DND-41 (cell line): ENCODE data around the gene SPSB4.

Source experiments
- ATAC-seq: fragments of 200-7000 bp; cut with Tn5 transposase; 3 replicates; pipeline ENCODE4 v1.9.1; 2021; ENCODE audit warnings: low read depth; ENCODE audit not compliant: insufficient read depth
- DNase-seq: peaks from one replicate; pipeline ENCODE4 v3.0.0-alpha.2; 2020
- H2AFZ ChIP-seq: 2 replicates; pipeline ENCODE4 v1.6.0; 2012; ENCODE audit warnings: low read depth, low read length
- H3K27ac ChIP-seq: 2 replicates; pipeline ENCODE4 v1.5.1; 2012; ENCODE audit warnings: low read length, inconsistent platforms
- H3K27me3 ChIP-seq: fragments of 200-600 bp; sonication (generic); 2 replicates; pipeline ENCODE4 v1.6.0; 2012; ENCODE audit warnings: low read length, mild to moderate bottlenecking, inconsistent platforms; ENCODE audit not compliant: insufficient read depth, poor library complexity
- H3K36me3 ChIP-seq: 2 replicates; pipeline ENCODE4 v1.5.1; 2012; ENCODE audit warnings: low read length, inconsistent platforms; ENCODE audit not compliant: insufficient read depth
- H3K4me1 ChIP-seq: 2 replicates; pipeline ENCODE4 v1.5.1; 2012; ENCODE audit warnings: mild to moderate bottlenecking, low read length; ENCODE audit not compliant: insufficient read depth
- H3K4me2 ChIP-seq: 2 replicates; pipeline ENCODE4 v1.6.0; 2012; ENCODE audit warnings: mild to moderate bottlenecking, moderate library complexity, low read length, inconsistent platforms; ENCODE audit not compliant: insufficient read depth
- H3K4me3 ChIP-seq, 2 experiments: fragments of 200-600 bp in 1 of 2; shearing (Covaris generic) in 1 of 2; 2 replicates each; pipeline ENCODE4 v1.5.1; 2012 to 2016; ENCODE audit warnings: inconsistent platforms in 2 of 2, low read length in 2 of 2, mild to moderate bottlenecking in 2 of 2, low read depth in 1 of 2, moderate library complexity in 1 of 2
- H3K79me2 ChIP-seq: 2 replicates; pipeline ENCODE4 v1.6.0; 2012; ENCODE audit warnings: low read length, inconsistent platforms; ENCODE audit not compliant: insufficient read depth
- H3K9ac ChIP-seq: 2 replicates; pipeline ENCODE4 v1.6.0; 2012; ENCODE audit warnings: low read depth, mild to moderate bottlenecking, inconsistent platforms, low read length, moderate library complexity
- H3K9me3 ChIP-seq: 2 replicates; pipeline ENCODE4 v1.5.1; 2012; ENCODE audit warnings: low read length, moderate library complexity, mild to moderate bottlenecking, inconsistent platforms; ENCODE audit not compliant: insufficient read depth, severe bottlenecking
- H4K20me1 ChIP-seq: 2 replicates; pipeline ENCODE4 v1.6.0; 2012; ENCODE audit warnings: low read length; ENCODE audit not compliant: insufficient read depth
- CTCF ChIP-seq: IDR thresholded peaks from 2 replicates; pipeline ENCODE4 v1.5.1; 2012; ENCODE audit warnings: borderline replicate concordance, low read length, moderate library complexity, mild to moderate bottlenecking; ENCODE audit not compliant: poor library complexity, severe bottlenecking; ENCODE audit errors: extremely low read depth
- EZH2 ChIP-seq: IDR thresholded peaks from 3 replicates; pipeline ENCODE4 v1.6.1; 2012; ENCODE audit warnings: borderline replicate concordance, low read depth, mild to moderate bottlenecking, moderate library complexity, low read length, inconsistent platforms; ENCODE audit not compliant: severe bottlenecking

SPSB4 gene

GRCh38 chr3:141055136-141055535, 4.0 kb downstream of the SPSB4 start:
- Histone ChIP-seq H3K9ac (no peak overlapping the region), H3K4me2 (peak overlapping the region; percentile 9; the same call in 1 of the 2 replicates), H3K9me3 (peaks cover 4% of the 10 kb centered on the region), H3K79me2 (peaks cover 79% of the 10 kb centered on the region), H3K27me3 (peaks cover 16% of the 10 kb centered on the region), H2AFZ (no peak overlapping the region), H3K4me1 (peaks cover 32% of the 10 kb centered on the region), H3K4me3 (no peak overlapping the region), H3K36me3 (peaks cover 10% of the 10 kb centered on the region), H3K27ac (no peak overlapping the region), H4K20me1 (peaks cover 14% of the 10 kb centered on the region)
- ATAC-seq (no peak), DNase-seq (no peak)
- TF ChIP-seq CTCF (no peak), EZH2 (no peak)

- Histone ChIP-seq H3K4me1 (peaks cover 25% of the 10 kb centered on the region), H3K79me2 (peaks cover 83% of the 10 kb centered on the region), H3K4me2 (peak overlapping the region; percentile 12; the same call in 1 of the 2 replicates), H4K20me1 (peaks cover 14% of the 10 kb centered on the region), H3K27me3 (peaks cover 16% of the 10 kb centered on the region), H3K4me3 (no peak overlapping the region), H3K36me3 (peaks cover 10% of the 10 kb centered on the region), H3K27ac (no peak overlapping the region), H2AFZ (no peak overlapping the region), H3K9ac (no peak overlapping the region), H3K9me3 (peaks cover 4% of the 10 kb centered on the region)
- DNase-seq = no peak
- TF ChIP-seq EZH2 (no peak), CTCF (no peak)
- no peak for ATAC-seq
Observed at GRCh38 chr3:141055536-141056445, 4.6 kb downstream of the SPSB4 start.

GRCh38 chr3:141056751-141057171, 5.6 kb downstream of the SPSB4 start:
- DNase-seq (no peak), ATAC-seq (no peak)
- peaks cover 4% of the 10 kb centered on the region for H3K9me3 ChIP-seq
- no peak overlapping the region for H3K4me3 ChIP-seq
- no peak overlapping the region for H3K9ac ChIP-seq
- H3K4me1 ChIP-seq = peaks cover 24% of the 10 kb centered on the region
- H4K20me1 ChIP-seq = peaks cover 14% of the 10 kb centered on the region
- H3K4me2 ChIP-seq = no peak overlapping the region
- H3K79me2 ChIP-seq = peaks cover 83% of the 10 kb centered on the region
- no peak overlapping the region for H2AFZ ChIP-seq
- TF ChIP-seq EZH2 = no peak
- no peak for TF ChIP-seq CTCF
- H3K27me3 ChIP-seq = peaks cover 14% of the 10 kb centered on the region
- H3K27ac ChIP-seq = no peak overlapping the region
- peaks cover 10% of the 10 kb centered on the region for H3K36me3 ChIP-seq
